ENCODE data around the gene RASSF6.

Gene RASSF6

GRCh38 chr4:73540826-73541225 lies 79.4 kb downstream of the RASSF6 start:
- Histone ChIP-seq H3K79me2 (ENCODE audit: control insufficient read depth, low read length) (no peaks in the 10 kb centered on the region), H3K4me2 (ENCODE audit: low read length) (no peak overlapping the region), H3K4me3 (ENCODE audit: low read length) (no peak overlapping the region), H3K9me3 (ENCODE audit: control insufficient read depth, insufficient read depth, low read length) (no peaks in the 10 kb centered on the region), H3K27me3 (ENCODE audit: control insufficient read depth, low read length) (no peaks in the 10 kb centered on the region), H3K36me3 (ENCODE audit: control insufficient read depth, low read length) (no peaks in the 10 kb centered on the region), H3K4me1 (ENCODE audit: control insufficient read depth, low read length) (no peaks in the 10 kb centered on the region), H3K9me2 (replicated peaks; ENCODE audit: control insufficient read depth, low read length) (no peaks in the 10 kb centered on the region), H4K20me1 (ENCODE audit: control insufficient read depth, insufficient read depth, low read depth, low read length) (no peaks in the 10 kb centered on the region), H3K27ac (ENCODE audit: low read depth, low read length) (no peak overlapping the region), H3F3A (ENCODE audit: control insufficient read depth, insufficient read depth) (no peaks in the 10 kb centered on the region)
- TF ChIP-seq EZH2phosphoT487 (IDR thresholded peaks at IDR 0.05; ENCODE audit: borderline replicate concordance, low read length) = no peak
- no peak for TF ChIP-seq CTCF (IDR thresholded peaks at IDR 0.05; ENCODE audit: low read depth, low read length, poor library complexity, severe bottlenecking)

- H3K79me2 ChIP-seq (ENCODE audit: control insufficient read depth, low read length) = no peaks in the 10 kb centered on the region
- H3K27ac ChIP-seq (ENCODE audit: low read depth, low read length) = no peak overlapping the region
- no peaks in the 10 kb centered on the region for H3K9me2 ChIP-seq (replicated peaks; ENCODE audit: control insufficient read depth, low read length)
- no peaks in the 10 kb centered on the region for H3K36me3 ChIP-seq (ENCODE audit: control insufficient read depth, low read length)
- TF ChIP-seq CTCF (IDR thresholded peaks at IDR 0.05; ENCODE audit: low read depth, low read length, poor library complexity, severe bottlenecking) = no peak
- no peaks in the 10 kb centered on the region for H4K20me1 ChIP-seq (ENCODE audit: control insufficient read depth, insufficient read depth, low read depth, low read length)
- H3K4me3 ChIP-seq (ENCODE audit: low read length) = no peak overlapping the region
- H3K9me3 ChIP-seq (ENCODE audit: control insufficient read depth, insufficient read depth, low read length) = no peaks in the 10 kb centered on the region
- H3K4me2 ChIP-seq (ENCODE audit: low read length) = no peak overlapping the region
- H3K27me3 ChIP-seq (ENCODE audit: control insufficient read depth, low read length) = no peaks in the 10 kb centered on the region
- H3F3A ChIP-seq (ENCODE audit: control insufficient read depth, insufficient read depth) = no peaks in the 10 kb centered on the region
- no peaks in the 10 kb centered on the region for H3K4me1 ChIP-seq (ENCODE audit: control insufficient read depth, low read length)
These were observed 80.8 kb downstream of the RASSF6 start for GRCh38 chr4:73539386-73539785.

GRCh38 chr4:73538162-73538561 lies 82.1 kb downstream of the RASSF6 start:
- no peaks in the 10 kb centered on the region for H3K9me3 ChIP-seq (ENCODE audit: control insufficient read depth, insufficient read depth, low read length)
- H3K36me3 ChIP-seq (ENCODE audit: control insufficient read depth, low read length) = no peaks in the 10 kb centered on the region
- H3K79me2 ChIP-seq (ENCODE audit: control insufficient read depth, low read length) = no peaks in the 10 kb centered on the region
- TF ChIP-seq EZH2phosphoT487 (IDR thresholded peaks at IDR 0.05; ENCODE audit: borderline replicate concordance, low read length) (no peak), CTCF (IDR thresholded peaks at IDR 0.05; ENCODE audit: low read depth, low read length, poor library complexity, severe bottlenecking) (no peak)
- H3K9me2 ChIP-seq (replicated peaks; ENCODE audit: control insufficient read depth, low read length) = no peaks in the 10 kb centered on the region
- H3K4me3 ChIP-seq (ENCODE audit: low read length) = no peak overlapping the region
- no peaks in the 10 kb centered on the region for H3K27me3 ChIP-seq (ENCODE audit: control insufficient read depth, low read length)
- no peaks in the 10 kb centered on the region for H3K4me1 ChIP-seq (ENCODE audit: control insufficient read depth, low read length)
- no peaks in the 10 kb centered on the region for H3F3A ChIP-seq (ENCODE audit: control insufficient read depth, insufficient read depth)
- no peak overlapping the region for H3K27ac ChIP-seq (ENCODE audit: low read depth, low read length)
- H4K20me1 ChIP-seq (ENCODE audit: control insufficient read depth, insufficient read depth, low read depth, low read length) = no peaks in the 10 kb centered on the region
- no peak overlapping the region for H3K4me2 ChIP-seq (ENCODE audit: low read length)

Data from DOHH2 (cell line).